UCSD-AML1 (cell line): ENCODE measurements around the gene AHCTF1.
"Not testable (repeated sequence)": the region's sequence is repeated elsewhere in the genome, so short reads cannot be mapped to it uniquely, and the experiment has no call there.

ENCODE experiments used
- DNase-seq: peaks from one replicate; lab custom pipeline; 2025; ENCODE audit not compliant: unreplicated experiment; lab: John Stamatoyannopoulos, UW

AHCTF1 gene

GRCh38 chr1:246919902-246920301 is 11.8 kb downstream of the AHCTF1 start:
- no peak for DNase-seq

- not testable (repeated sequence) for DNase-seq
These were observed 15.5 kb downstream of the AHCTF1 start for GRCh38 chr1:246916026-246916923.

GRCh38 chr1:246907472-246907871 is 24.3 kb downstream of the AHCTF1 start:
- no peak for DNase-seq

GRCh38 chr1:246906833-246907232 is 24.9 kb downstream of the AHCTF1 start:
- no peak for DNase-seq

GRCh38 chr1:246901874-246902273 is 29.9 kb downstream of the AHCTF1 start:
- no peak for DNase-seq

GRCh38 chr1:246897302-246897701 is 34.4 kb downstream of the AHCTF1 start:
- DNase-seq: no peak

GRCh38 chr1:246893191-246893939 is 38.4 kb downstream of the AHCTF1 start:
- DNase-seq: no peak

GRCh38 chr1:246891105-246891504 is 40.6 kb downstream of the AHCTF1 start:
- no peak for DNase-seq

GRCh38 chr1:246888522-246888921 is 43.2 kb downstream of the AHCTF1 start:
- no peak for DNase-seq

- DNase-seq: not testable (repeated sequence)
These were observed 46.4 kb downstream of the AHCTF1 start for GRCh38 chr1:246885389-246885788.

- no peak for DNase-seq
These were observed 53.2 kb downstream of the AHCTF1 start for GRCh38 chr1:246878551-246878950.

- DNase-seq: no peak
These were observed 55.3 kb downstream of the AHCTF1 start for GRCh38 chr1:246876431-246876830.

GRCh38 chr1:246875041-246876026 is 56.4 kb downstream of the AHCTF1 start:
- DNase-seq: no peak

- DNase-seq: no peak
These were observed 65.8 kb downstream of the AHCTF1 start for GRCh38 chr1:246865921-246866320.

- DNase-seq: not testable (repeated sequence)
These were observed 68.0 kb downstream of the AHCTF1 start for GRCh38 chr1:246863791-246864190.

GRCh38 chr1:246860401-246860800 is 71.3 kb downstream of the AHCTF1 start:
- no peak for DNase-seq

GRCh38 chr1:246856371-246856770 is 75.4 kb downstream of the AHCTF1 start:
- no peak for DNase-seq

- not testable (repeated sequence) for DNase-seq
These were observed 81.1 kb downstream of the AHCTF1 start for GRCh38 chr1:246850640-246851039.

- DNase-seq: no peak
These were observed 87.9 kb downstream of the AHCTF1 start for GRCh38 chr1:246843876-246844275.

GRCh38 chr1:246840761-246841160 is 91.0 kb downstream of the AHCTF1 start:
- DNase-seq: not testable (repeated sequence)

GRCh38 chr1:246838118-246838456 is 93.7 kb downstream of the AHCTF1 start:
- no peak for DNase-seq
